ENCODE data around the gene FBP1.

FBP1 gene

GRCh38 chr9:94655739-94656138, 16.4 kb upstream of the FBP1 start:
- DNase-seq: no peak

- no peak for DNase-seq
Observed at GRCh38 chr9:94654165-94654894, 15.0 kb upstream of the FBP1 start.

GRCh38 chr9:94650949-94651348, 11.6 kb upstream of the FBP1 start:
- peak; percentile 31 for DNase-seq

- DNase-seq: peak; percentile 95
Observed at GRCh38 chr9:94649100-94649819, 9.9 kb upstream of the FBP1 start.

- no peak for DNase-seq
Observed at GRCh38 chr9:94648185-94648584, 8.9 kb upstream of the FBP1 start.

GRCh38 chr9:94645901-94646300, 6.6 kb upstream of the FBP1 start:
- DNase-seq: no peak

GRCh38 chr9:94644543-94644942, 5.2 kb upstream of the FBP1 start:
- no peak for DNase-seq

GRCh38 chr9:94643741-94644140, 4.4 kb upstream of the FBP1 start:
- no peak for DNase-seq

- no peak for DNase-seq
Observed at GRCh38 chr9:94643176-94643575, 3.9 kb upstream of the FBP1 start.

GRCh38 chr9:94642501-94642900, 3.2 kb upstream of the FBP1 start:
- DNase-seq: no peak

- DNase-seq: no peak
Observed at GRCh38 chr9:94639999-94640376, 670 bp upstream of the FBP1 start.

- DNase-seq: no peak
Observed at GRCh38 chr9:94638335-94639060, 820 bp downstream of the FBP1 start.

- peak; percentile 18 for DNase-seq
Observed at GRCh38 chr9:94632737-94633136, 6.6 kb downstream of the FBP1 start.

- no peak for DNase-seq
Observed at GRCh38 chr9:94631599-94631998, 7.7 kb downstream of the FBP1 start.

GRCh38 chr9:94630833-94631232, 8.5 kb downstream of the FBP1 start:
- no peak for DNase-seq

GRCh38 chr9:94630281-94630680, 9.0 kb downstream of the FBP1 start:
- DNase-seq: no peak

GRCh38 chr9:94627287-94627686, 12.0 kb downstream of the FBP1 start:
- no peak for DNase-seq

GRCh38 chr9:94625835-94626234, 13.5 kb downstream of the FBP1 start:
- no peak for DNase-seq

GRCh38 chr9:94624629-94625028, 14.7 kb downstream of the FBP1 start:
- no peak for DNase-seq

GRCh38 chr9:94623253-94623652, 16.1 kb downstream of the FBP1 start:
- peak; percentile 40 for DNase-seq

- DNase-seq: no peak
Observed at GRCh38 chr9:94622087-94622800, 17.1 kb downstream of the FBP1 start.

GRCh38 chr9:94619026-94619425, 20.3 kb downstream of the FBP1 start:
- no peak for DNase-seq

- DNase-seq: no peak
Observed at GRCh38 chr9:94613003-94613402, 26.3 kb downstream of the FBP1 start.

All from EL (cell line).